Thymus (tissue), 11 donors: ENCODE results near the gene IL17RA. TPM values are rescaled to one million over a fixed set of nuclear protein-coding genes. Genes with fewer than 3 reads are reported as not detected.

Experiments used
- DNase-seq, 9 donors: peaks; one replicate each; pipeline ENCODE4 v3.0.0-alpha.2; 2013; ENCODE audit warnings: low spot score in 9 of 9, low read depth in 6 of 9, missing footprints in 1 of 9
- H3K27ac ChIP-seq, 2 donors: one replicate each; pipeline ENCODE4 v1.5.1; 2013; ENCODE audit warnings: control low read depth in 1 of 2, low read depth in 1 of 2, low read length in 1 of 2, mild to moderate bottlenecking in 1 of 2, moderate library complexity in 1 of 2
- H3K27me3 ChIP-seq, 2 donors: one replicate each; pipeline ENCODE4 v1.5.1; 2013; ENCODE audit warnings: low read length in 1 of 2; ENCODE audit not compliant: control insufficient read depth in 2 of 2, insufficient read depth in 1 of 2
- H3K36me3 ChIP-seq, 2 donors: one replicate each; pipeline ENCODE4 v1.5.1; 2013; ENCODE audit warnings: low read length in 1 of 2, mild to moderate bottlenecking in 1 of 2, moderate library complexity in 1 of 2; ENCODE audit not compliant: control insufficient read depth in 2 of 2, insufficient read depth in 2 of 2
- H3K4me1 ChIP-seq, 2 donors: one replicate each; pipeline ENCODE4 v1.5.1; 2013; ENCODE audit warnings: low read length in 2 of 2; ENCODE audit not compliant: control insufficient read depth in 2 of 2, insufficient read depth in 2 of 2
- H3K4me3 ChIP-seq, 2 donors: one replicate each; pipeline ENCODE4 v1.5.1; 2013; ENCODE audit warnings: low read length in 2 of 2, control low read depth in 1 of 2, mild to moderate bottlenecking in 1 of 2
- H3K9me3 ChIP-seq, 2 donors: one replicate each; pipeline ENCODE4 v1.5.1; 2013; ENCODE audit warnings: low read length in 1 of 2, mild to moderate bottlenecking in 1 of 2; ENCODE audit not compliant: control insufficient read depth in 2 of 2, insufficient read depth in 1 of 2
- WGBS: extraction: QIAGEN DNeasy Blood & Tissue Kit; methylation state at CpG from one replicate; pipeline ENCODE4 v1.1.7; 2013; 5-methylcytosine and 5-hydroxymethylcytosine counted together
- polyA plus RNA-seq: library from polyadenylated mRNA; stranded (reverse); fragments of 200-250 nt; gene quantifications from one replicate; pipeline ENCODE4 v1.2.3, GENCODE V29; 2013
- total RNA-seq: library from RNA; stranded (reverse); fragments of 120-200 nt; gene quantifications from one replicate; pipeline ENCODE4 v1.2.4, GENCODE V29; 2013
- donor health status: healthy.

IL17RA gene
- total and polyA plus RNA-seq, 2 donors = 11.3 to 16.1 TPM

GRCh38 chr22:17101475-17102296 lies 16.9 kb downstream of the IL17RA start:
- no peak for DNase-seq
- WGBS = 84% methylated on average over 14 of the region's 14 CpGs
- no peak overlapping the region for H3K4me3 ChIP-seq
- H3K36me3 ChIP-seq = peaks cover 74 to 90% of the 10 kb centered on the region in 2 donors
- no peaks in the 10 kb centered on the region for H3K9me3 ChIP-seq
- H3K4me1 ChIP-seq = peaks cover 28 to 49% of the 10 kb centered on the region in 2 donors
- no peak overlapping the region for H3K27ac ChIP-seq
- H3K27me3 ChIP-seq = no peaks in the 10 kb centered on the region

- H3K36me3 ChIP-seq = peaks cover 80 to 94% of the 10 kb centered on the region in 2 donors
- WGBS = 93% methylated on average over 7 of the region's 7 CpGs
- H3K4me1 ChIP-seq = peaks cover 28 to 43% of the 10 kb centered on the region in 2 donors
- DNase-seq = no peak
- H3K27ac ChIP-seq = no peak overlapping the region
- no peaks in the 10 kb centered on the region for H3K9me3 ChIP-seq
- H3K4me3 ChIP-seq = no peak overlapping the region
- no peaks in the 10 kb centered on the region for H3K27me3 ChIP-seq
Measured at GRCh38 chr22:17102297-17102667, 17.5 kb downstream of the IL17RA start.

- H3K4me1 ChIP-seq = peaks cover 18 to 33% of the 10 kb centered on the region in 2 donors
- H3K27me3 ChIP-seq = no peaks in the 10 kb centered on the region
- 98% methylated on average over 9 of the region's 9 CpGs for WGBS
Measured at GRCh38 chr22:17103351-17103750, 18.6 kb downstream of the IL17RA start.

GRCh38 chr22:17104336-17104935 lies 19.6 kb downstream of the IL17RA start:
- Histone ChIP-seq H3K4me1 (peaks cover 8 to 22% of the 10 kb centered on the region in 2 donors), H3K27me3 (no peaks in the 10 kb centered on the region), H3K9me3 (no peaks in the 10 kb centered on the region), H3K36me3 (peaks cover 88 to 95% of the 10 kb centered on the region in 2 donors), H3K4me3 (no peak overlapping the region), H3K27ac (no peak overlapping the region)
- no peak for DNase-seq
- WGBS = 91% methylated on average over 14 of the region's 14 CpGs

More at GRCh38 chr22:17103351-17103750, 18.6 kb downstream of the IL17RA start:
- H3K9me3 ChIP-seq = no peaks in the 10 kb centered on the region
- H3K4me3 ChIP-seq = no peak overlapping the region
- H3K27ac ChIP-seq = no peak overlapping the region
- peaks cover 86 to 95% of the 10 kb centered on the region in 2 donors for H3K36me3 ChIP-seq
- no peak for DNase-seq

GRCh38 chr22:17105143-17106129 lies 20.6 kb downstream of the IL17RA start:
- Histone ChIP-seq H3K36me3 (peaks cover 85 to 92% of the 10 kb centered on the region in 2 donors), H3K27me3 (no peaks in the 10 kb centered on the region), H3K9me3 (no peaks in the 10 kb centered on the region), H3K27ac (no peak overlapping the region), H3K4me3 (no peak overlapping the region), H3K4me1 (peaks cover 0 to 14% of the 10 kb centered on the region in 2 donors)
- DNase-seq = no peak
- 93% methylated on average over 22 of the region's 22 CpGs for WGBS

GRCh38 chr22:17106161-17106784 lies 21.5 kb downstream of the IL17RA start:
- Histone ChIP-seq H3K36me3 (peaks cover 79 to 90% of the 10 kb centered on the region in 2 donors), H3K4me1 (peaks cover 0 to 9% of the 10 kb centered on the region in 2 donors), H3K9me3 (no peaks in the 10 kb centered on the region), H3K27ac (no peak overlapping the region), H3K27me3 (no peaks in the 10 kb centered on the region), H3K4me3 (no peak overlapping the region)
- WGBS = 87% methylated on average over 12 of the region's 12 CpGs
- no peak for DNase-seq

GRCh38 chr22:17106785-17107546 lies 22.2 kb downstream of the IL17RA start:
- H3K36me3 ChIP-seq = peaks cover 74 to 90% of the 10 kb centered on the region in 2 donors
- no peaks in the 10 kb centered on the region for H3K27me3 ChIP-seq
- no peak overlapping the region for H3K27ac ChIP-seq
- WGBS = 38% methylated on average over 15 of the region's 15 CpGs
- DNase-seq = no peak
- H3K9me3 ChIP-seq = no peaks in the 10 kb centered on the region
- H3K4me1 ChIP-seq = peaks cover 0 to 5% of the 10 kb centered on the region in 2 donors
- no peak overlapping the region for H3K4me3 ChIP-seq

- DNase-seq = no peak
- no peaks in the 10 kb centered on the region for H3K27me3 ChIP-seq
- H3K27ac ChIP-seq = no peak overlapping the region
- peaks cover 0 to 5% of the 10 kb centered on the region in 2 donors for H3K4me1 ChIP-seq
- WGBS = 98% methylated on average over 6 of the region's 6 CpGs
- H3K36me3 ChIP-seq = peaks cover 69 to 90% of the 10 kb centered on the region in 2 donors
- H3K4me3 ChIP-seq = no peak overlapping the region
- no peaks in the 10 kb centered on the region for H3K9me3 ChIP-seq
Measured at GRCh38 chr22:17107547-17107810, 22.7 kb downstream of the IL17RA start.
